NCI-H446 treated with DMSO at 0.1 percent for 48 hours (cell line): ENCODE data around the gene FANCI.
"Not testable (repeated sequence)": the region's sequence is repeated elsewhere in the genome, so short reads cannot be mapped to it uniquely, and the experiment has no call there.

Experiments
- DNase-seq: peaks from one replicate; lab custom pipeline; 2025; lab: John Stamatoyannopoulos, UW

The FANCI gene

GRCh38 chr15:89225588-89225987 lies 18.2 kb upstream of the FANCI start:
- DNase-seq = no peak

DNA sequence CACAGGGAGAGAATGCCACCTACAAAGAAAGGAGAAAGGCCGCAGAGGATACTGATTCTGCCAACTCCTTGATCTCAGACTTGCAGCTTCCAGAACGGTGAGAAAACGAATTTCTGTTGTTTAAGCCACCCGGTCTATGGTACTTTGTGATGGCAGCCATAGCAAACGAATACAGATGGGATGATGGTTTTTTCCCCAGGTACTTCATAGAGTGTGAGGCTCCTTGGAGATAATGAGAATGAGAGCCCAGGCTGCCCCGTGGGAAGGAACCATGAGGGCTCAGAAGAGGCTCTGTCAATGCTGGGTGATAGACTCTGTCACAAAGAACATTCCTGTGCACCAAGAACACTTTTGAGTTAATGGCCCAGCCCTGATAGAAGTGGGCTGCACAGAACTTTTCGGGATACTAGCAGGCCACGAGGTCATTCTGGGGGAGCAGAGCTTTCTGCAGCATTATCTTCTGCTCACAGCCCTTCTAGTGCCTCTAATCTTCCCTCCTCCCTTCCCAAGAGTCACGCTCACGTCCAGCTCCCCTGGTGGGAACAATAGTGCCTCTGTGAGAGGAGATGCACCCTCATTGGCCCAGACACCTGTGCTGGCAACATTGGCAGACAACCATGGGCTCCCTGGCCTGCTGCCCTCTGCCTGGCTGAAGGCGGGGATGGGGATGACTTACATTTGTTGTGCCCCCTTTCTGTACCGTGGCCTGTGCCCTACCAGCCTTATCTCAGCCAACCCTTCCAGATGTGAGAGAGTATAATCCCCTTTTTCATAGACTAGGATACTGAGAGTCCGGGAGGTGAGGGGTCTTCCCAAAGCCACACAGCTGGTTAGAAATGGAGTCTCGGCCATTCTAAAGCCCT lies 17.2 kb upstream of the FANCI start:
- DNase-seq = no peak

GRCh38 chr15:89227425-89227824 lies 16.4 kb upstream of the FANCI start:
- DNase-seq = no peak

DNA sequence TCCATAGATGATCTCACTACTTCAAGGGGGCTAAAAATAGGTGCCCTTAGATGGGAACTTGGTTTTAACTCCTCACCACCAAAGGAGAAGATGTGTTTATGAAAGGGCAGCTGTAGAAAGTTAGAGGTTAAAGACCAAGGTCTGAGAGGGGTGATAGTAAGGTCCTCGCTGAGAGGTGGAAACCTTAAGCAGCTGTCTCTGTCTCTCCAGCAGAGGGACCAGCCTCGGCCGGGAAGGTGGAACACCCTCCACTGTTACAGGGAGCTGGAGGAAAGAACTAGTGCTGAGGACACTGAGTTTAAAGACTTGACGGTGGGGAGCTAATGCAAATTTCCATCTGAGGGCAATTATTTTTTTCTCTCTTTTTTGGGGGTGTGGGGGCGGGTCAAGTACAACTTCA lies 13.5 kb upstream of the FANCI start:
- no peak for DNase-seq

GRCh38 chr15:89231832-89232231 lies 11.9 kb upstream of the FANCI start:
- no peak for DNase-seq

- not testable (repeated sequence) for DNase-seq
Measured at GRCh38 chr15:89239883-89240810, 3.6 kb upstream of the FANCI start.

DNA sequence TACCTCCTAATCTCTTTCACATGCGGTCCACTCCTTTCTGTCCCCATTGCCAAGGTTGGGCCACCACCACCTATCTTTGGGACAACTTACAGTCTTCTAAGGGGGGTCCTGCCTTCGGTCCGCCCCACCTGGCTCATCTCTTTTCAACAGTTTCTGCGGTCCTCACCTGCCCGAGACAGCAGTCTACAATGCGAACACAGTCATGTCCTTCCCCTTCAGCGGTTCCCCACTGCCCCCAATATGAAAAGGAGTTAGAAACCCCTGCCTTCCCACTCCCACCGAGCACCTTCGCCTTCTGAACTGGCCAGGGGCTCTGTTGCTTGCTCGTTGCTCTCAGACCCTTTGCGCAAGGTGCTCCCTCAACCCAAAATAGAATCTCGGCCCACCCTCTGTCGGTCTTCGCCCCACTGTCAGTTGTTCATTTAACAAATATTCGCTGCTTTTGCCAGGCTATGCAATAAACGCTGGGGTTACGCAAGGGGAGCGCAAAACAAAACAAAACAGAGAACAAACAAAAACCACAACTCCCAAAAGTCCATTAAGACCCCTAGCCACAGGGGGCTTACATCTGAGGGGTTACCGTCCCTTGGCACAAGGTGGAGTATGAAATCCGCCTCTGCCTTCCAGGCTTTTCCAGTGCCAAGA lies 611 bp upstream of the FANCI start:
- no peak for DNase-seq

DNA sequence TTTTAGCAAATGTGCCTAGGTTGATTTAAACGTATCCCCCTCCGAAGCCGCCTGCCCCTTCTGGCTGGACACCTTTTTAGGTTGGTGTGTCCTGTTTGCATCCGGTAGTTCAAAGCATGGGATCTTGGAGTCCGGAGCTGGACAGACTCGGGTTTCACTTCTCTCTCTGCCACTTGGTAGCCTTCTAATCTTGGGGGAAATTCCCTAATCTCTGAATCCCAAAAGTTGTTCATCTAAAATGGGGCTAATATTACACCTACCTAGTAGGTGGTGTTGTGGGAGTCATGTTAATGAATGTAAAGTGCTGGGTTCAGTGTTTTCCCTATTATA lies 760 bp downstream of the FANCI start:
- no peak for DNase-seq

GRCh38 chr15:89247446-89247845 lies 3.7 kb downstream of the FANCI start:
- DNase-seq = no peak

- no peak for DNase-seq
Measured at GRCh38 chr15:89248584-89248983, 4.8 kb downstream of the FANCI start.

DNA sequence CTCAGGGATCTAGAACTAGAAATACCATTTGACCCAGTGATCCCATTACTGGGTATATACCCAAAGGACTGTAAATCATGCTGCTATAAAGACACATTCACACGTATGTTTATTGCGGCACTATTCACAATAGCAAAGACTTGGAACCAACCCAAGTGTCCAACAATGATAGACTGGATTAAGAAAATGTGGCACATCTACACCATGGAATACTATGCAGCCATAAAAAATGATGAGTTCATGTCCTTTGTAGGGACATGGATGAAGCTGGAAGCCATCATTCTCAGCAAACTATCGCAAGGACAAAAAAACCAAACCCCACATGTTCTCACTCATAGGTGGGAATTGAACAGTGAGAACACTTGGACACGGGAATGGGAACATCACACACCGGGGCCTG lies 6.4 kb downstream of the FANCI start:
- not testable (repeated sequence) for DNase-seq

DNA sequence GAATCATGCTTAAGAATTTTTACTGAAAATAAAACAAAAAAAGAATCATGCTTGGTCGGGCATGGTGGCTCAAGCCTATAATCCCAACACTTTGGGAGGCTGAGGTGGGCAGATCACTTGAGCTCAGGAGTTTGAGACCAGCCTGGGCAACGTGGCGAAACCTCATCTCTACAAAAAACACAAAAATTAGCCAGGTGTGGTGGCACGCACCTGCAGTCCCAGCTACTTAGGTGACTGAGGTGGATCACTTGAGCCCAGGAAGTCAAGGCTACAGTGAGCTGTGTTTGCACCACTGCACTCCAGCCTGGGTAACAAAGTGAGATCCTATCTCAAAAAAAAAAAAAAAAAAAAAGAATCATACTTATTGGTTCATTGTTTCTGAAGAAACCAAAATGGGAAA lies 33.5 kb downstream of the FANCI start:
- not testable (repeated sequence) for DNase-seq

DNA sequence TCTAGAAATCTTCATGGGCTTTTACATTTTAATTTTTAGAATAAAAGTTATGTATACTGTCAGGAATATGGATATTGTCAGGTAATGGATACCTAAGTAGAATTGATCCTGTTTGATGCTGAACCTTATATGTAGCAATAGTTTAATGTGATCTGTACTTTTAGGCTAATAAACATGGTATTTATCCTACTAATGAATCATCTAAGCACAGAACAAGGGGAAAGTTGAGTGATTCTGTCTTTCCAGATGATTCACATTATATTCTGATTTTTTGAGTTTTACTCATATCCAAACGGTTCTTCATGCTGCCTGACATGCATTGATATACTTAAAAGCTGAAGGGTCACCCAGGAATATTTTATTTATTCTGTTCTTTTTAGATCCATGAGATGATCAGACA lies 34.5 kb downstream of the FANCI start:
- no peak for DNase-seq

DNA sequence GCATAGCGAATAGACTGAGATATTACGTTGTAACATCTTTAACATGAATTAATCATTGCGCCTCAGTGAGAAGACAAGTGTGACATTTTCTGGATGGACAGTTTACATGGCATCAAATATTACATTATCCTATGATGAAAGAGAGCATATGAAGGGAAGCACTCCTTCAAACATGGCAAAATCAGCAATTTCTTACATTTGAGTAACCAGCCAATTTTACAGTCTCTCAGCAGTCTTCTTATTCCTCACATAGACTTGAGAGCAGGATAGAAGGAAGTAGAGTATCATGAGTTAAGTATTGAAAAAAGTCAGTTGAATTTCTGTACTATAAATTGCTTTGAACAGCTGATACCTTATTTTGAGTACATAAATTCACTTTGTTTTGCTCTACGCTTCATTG lies 38.9 kb downstream of the FANCI start:
- no peak for DNase-seq

DNA sequence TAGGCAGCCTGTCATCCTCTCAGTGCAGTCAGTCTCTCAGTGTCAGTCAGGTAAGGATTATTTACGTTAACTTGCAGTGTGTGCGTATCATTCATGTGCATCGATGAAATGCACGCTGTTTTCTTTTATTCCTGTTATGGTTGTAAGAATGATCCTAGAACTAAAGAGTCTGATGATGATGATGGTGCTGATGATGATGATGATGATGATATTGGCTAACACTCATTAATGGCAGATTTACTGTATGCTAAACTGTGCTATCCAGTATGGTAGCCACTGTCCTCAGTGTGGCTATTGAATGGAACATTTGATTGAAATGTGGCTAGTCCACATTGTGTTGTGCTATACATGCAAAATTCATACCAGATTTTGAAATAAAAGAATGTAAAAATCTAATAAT lies 39.4 kb downstream of the FANCI start:
- DNase-seq = no peak

DNA sequence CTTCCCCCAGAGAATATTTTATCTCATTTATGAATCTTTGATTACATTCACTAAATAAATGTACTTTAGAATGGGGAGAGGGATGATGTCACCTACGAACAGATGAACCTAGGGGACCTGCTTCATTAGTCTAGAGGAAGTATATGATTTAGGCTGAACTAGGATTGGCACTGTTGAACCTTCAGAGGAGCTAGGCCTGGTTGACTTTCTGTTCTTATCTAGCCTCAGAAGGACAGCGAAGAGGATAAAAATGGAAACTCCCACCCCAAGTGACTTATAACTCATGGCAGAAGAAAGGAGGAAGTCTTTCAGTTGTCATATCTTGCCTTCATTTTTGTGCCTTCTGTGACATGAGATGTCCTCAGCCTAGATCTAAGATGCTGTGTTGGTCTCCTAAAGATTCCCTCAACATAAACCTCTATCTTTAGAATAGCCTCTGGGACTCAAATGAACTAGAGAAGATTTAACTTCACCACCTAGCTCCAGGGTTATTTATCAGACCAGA lies 48.2 kb downstream of the FANCI start:
- no peak for DNase-seq

GRCh38 chr15:89293012-89293411 lies 49.2 kb downstream of the FANCI start:
- no peak for DNase-seq

- no peak for DNase-seq
Measured at GRCh38 chr15:89299896-89300295, 56.1 kb downstream of the FANCI start.

DNA sequence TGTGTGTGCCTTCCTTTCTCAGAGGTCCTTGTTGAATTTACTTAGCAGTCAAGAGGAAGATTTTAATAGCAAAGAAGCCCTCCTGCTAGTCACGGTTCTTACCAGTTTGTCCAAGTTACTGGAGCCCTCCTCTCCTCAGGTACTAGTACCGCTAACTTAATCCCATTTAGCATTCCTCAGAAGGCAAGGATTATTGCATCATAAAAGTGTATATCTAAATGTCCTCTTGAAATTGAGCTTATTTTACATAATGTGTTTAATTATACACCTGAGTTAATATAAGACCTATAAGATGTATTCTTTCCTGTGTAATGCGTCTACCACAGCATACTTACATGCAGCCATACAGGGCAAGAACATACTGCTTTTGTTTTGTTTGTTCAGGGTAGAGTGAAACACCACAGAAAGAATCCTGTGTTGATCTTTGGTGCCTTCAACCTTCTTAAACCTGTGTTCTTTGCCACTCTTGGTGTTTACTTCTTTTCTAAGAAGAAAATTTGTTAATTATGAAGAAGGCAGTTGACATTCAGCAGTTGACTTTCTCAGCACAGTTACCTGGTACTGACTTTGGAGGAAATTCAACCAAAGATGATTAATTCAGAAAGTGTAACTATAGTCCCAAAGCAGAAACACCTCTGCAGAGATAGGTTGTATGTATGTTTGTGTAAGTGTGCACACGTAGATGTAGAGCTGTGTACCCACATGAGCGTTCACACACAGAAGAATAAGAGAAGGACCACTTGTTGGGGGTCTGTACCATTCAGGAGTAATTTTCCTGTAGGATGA lies 57.7 kb downstream of the FANCI start:
- no peak for DNase-seq

- DNase-seq = no peak
Measured at GRCh38 chr15:89303986-89304385, 60.2 kb downstream of the FANCI start.

- no peak for DNase-seq
Measured at GRCh38 chr15:89305395-89305794, 61.6 kb downstream of the FANCI start.
